ENCODE data around the gene DPY19L3.

- no peak for TF ChIP-seq MAX (IDR thresholded peaks at IDR 0.05)
- no peak for TF ChIP-seq FOXM1 (IDR thresholded peaks at IDR 0.05; ENCODE audit: borderline replicate concordance, low read depth)
- TF ChIP-seq RAD21 (IDR thresholded peaks at IDR 0.05; ENCODE audit: low read depth), result no peak
- no peak for TF ChIP-seq EGR1 (IDR thresholded peaks at IDR 0.05)
- no peak for TF ChIP-seq CREB1 (IDR thresholded peaks at IDR 0.05; ENCODE audit: low read depth)
Observed at GRCh38 chr19:32476032-32476350, 70.4 kb downstream of the DPY19L3 start.
